ENCODE measurements around the gene CAMK2N1. TPM values are rescaled to one million over a fixed set of nuclear protein-coding genes. Genes with fewer than 3 reads are reported as not detected.

Gene CAMK2N1
- total RNA-seq, 1 donor from 2014 or later: 30.0 TPM

DNA sequence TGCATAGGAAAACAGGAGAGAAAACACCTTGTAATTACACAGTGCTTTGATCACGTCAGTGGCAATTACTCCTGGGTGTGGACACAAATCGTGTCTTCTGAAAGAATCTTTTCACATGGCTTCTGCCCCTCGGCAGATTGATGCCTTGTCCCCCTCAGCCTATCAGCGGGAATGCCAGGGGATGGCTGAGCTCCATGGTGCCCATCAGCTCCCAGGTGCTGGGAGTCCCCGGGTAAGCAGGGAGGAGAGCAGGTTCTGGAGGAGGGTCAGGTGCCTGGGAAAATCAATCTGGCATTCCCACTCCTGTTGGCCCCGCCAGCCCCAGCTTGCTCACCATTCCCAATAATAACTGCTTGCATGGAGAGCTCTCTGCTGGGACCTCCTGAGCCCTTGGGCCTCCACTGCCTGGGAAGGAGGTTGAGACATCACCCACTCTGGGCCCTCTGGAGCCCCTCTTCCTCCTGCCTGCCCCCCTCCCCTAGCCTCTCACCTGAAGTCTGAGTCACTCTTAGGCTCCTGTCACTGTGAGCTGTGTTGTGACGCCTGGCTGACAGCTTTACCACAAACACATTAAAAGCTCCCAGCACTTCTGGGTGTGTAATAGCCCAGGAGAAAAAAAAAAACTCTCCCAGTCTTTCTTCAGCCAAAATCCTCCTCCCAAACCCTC is 4.9 kb downstream of the CAMK2N1 start:
- TF ChIP-seq, protein P1, sequence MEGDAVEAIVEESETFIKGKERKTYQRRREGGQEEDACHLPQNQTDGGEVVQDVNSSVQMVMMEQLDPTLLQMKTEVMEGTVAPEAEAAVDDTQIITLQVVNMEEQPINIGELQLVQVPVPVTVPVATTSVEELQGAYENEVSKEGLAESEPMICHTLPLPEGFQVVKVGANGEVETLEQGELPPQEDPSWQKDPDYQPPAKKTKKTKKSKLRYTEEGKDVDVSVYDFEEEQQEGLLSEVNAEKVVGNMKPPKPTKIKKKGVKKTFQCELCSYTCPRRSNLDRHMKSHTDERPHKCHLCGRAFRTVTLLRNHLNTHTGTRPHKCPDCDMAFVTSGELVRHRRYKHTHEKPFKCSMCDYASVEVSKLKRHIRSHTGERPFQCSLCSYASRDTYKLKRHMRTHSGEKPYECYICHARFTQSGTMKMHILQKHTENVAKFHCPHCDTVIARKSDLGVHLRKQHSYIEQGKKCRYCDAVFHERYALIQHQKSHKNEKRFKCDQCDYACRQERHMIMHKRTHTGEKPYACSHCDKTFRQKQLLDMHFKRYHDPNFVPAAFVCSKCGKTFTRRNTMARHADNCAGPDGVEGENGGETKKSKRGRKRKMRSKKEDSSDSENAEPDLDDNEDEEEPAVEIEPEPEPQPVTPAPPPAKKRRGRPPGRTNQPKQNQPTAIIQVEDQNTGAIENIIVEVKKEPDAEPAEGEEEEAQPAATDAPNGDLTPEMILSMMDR (IDR thresholded peaks at IDR 0.05): no peak
- no peaks in the 10 kb centered on the region for H3K36me3 Mint-ChIP-seq (ENCODE audit: unreplicated experiment)
- no peak overlapping the region for H3K4me3 Mint-ChIP-seq (ENCODE audit: unreplicated experiment)
- no peaks in the 10 kb centered on the region for H3K9me3 Mint-ChIP-seq (ENCODE audit: unreplicated experiment)
- H3K27ac Mint-ChIP-seq (ENCODE audit: unreplicated experiment): no peak overlapping the region
- H3K4me1 Mint-ChIP-seq (ENCODE audit: unreplicated experiment): peaks cover 45% of the 10 kb centered on the region
- no peak for DNase-seq (ENCODE audit: extremely low spot score, unreplicated experiment)
- no peaks in the 10 kb centered on the region for H3K27me3 Mint-ChIP-seq (ENCODE audit: unreplicated experiment)

DNA sequence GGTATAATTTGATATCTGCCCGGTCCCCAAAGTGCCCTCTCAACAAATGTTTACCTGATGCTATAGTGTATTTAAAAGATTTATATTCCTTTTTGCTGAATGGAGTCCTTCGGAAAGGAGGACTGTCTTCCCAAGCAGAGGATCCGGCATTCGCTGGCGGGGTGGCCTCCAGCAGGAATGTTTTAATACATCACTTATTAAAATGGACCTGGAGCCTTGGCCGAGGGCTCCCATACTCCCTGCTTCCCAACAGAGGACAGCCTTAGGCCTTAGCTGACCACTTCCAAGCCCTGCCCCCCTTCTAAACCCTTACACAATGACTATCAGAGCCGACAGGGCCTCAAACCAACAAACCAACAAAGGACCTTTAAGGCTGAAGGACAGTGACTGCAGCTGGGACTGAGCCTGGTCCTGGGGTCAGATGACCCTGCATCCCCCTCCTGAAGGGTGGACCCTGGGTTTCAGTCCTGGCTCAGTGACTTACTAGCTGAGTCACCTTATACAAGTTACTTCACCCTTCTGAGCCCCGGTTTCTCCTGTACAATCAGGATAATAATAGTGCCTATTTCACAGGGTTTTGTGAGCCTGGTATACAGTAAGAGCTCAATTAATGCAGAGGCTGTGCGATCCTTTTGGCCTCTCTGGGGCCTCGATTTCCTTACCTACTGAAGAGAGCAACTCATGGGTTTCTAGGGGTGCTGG is 5.6 kb downstream of the CAMK2N1 start:
- DNase-seq (ENCODE audit: extremely low spot score, unreplicated experiment): no peak
- Mint-ChIP-seq H3K27ac (ENCODE audit: unreplicated experiment) (no peak overlapping the region), H3K4me3 (ENCODE audit: unreplicated experiment) (no peak overlapping the region)

DNA sequence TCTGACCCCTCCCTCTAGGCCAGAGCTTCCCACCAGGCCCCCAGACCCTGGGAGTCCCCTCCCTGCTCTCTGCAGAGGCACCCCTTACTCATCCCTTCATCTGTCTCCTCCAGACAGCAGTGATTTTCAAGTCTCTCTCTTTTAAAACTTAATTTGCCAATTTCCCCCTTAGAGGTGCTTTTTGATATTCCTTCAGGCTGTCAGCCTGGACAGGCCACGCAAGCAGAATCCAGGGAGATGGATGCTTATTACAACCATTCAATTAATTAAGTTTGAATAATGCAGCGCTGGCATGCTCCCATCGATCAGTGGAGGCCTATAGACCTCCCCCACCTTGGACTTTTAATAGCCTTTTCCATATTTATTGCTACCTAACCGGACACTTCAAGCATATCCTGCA is 6.2 kb downstream of the CAMK2N1 start:
- Mint-ChIP-seq H3K9me3 (ENCODE audit: unreplicated experiment) (no peaks in the 10 kb centered on the region), H3K4me3 (ENCODE audit: unreplicated experiment) (no peak overlapping the region), H3K36me3 (ENCODE audit: unreplicated experiment) (no peaks in the 10 kb centered on the region), H3K27me3 (ENCODE audit: unreplicated experiment) (no peaks in the 10 kb centered on the region), H3K27ac (ENCODE audit: unreplicated experiment) (no peak overlapping the region), H3K4me1 (ENCODE audit: unreplicated experiment) (peaks cover 53% of the 10 kb centered on the region)
- no peak for DNase-seq (ENCODE audit: extremely low spot score, unreplicated experiment)
- TF ChIP-seq, protein P1 (IDR thresholded peaks at IDR 0.05): no peak

More for the DNA sequence above, 5.6 kb downstream of the CAMK2N1 start:
- peaks cover 49% of the 10 kb centered on the region for H3K4me1 Mint-ChIP-seq (ENCODE audit: unreplicated experiment)
- TF ChIP-seq, protein P1 (IDR thresholded peaks at IDR 0.05): no peak
- H3K9me3 Mint-ChIP-seq (ENCODE audit: unreplicated experiment): no peaks in the 10 kb centered on the region
- H3K27me3 Mint-ChIP-seq (ENCODE audit: unreplicated experiment): no peaks in the 10 kb centered on the region
- no peaks in the 10 kb centered on the region for H3K36me3 Mint-ChIP-seq (ENCODE audit: unreplicated experiment)

DNA sequence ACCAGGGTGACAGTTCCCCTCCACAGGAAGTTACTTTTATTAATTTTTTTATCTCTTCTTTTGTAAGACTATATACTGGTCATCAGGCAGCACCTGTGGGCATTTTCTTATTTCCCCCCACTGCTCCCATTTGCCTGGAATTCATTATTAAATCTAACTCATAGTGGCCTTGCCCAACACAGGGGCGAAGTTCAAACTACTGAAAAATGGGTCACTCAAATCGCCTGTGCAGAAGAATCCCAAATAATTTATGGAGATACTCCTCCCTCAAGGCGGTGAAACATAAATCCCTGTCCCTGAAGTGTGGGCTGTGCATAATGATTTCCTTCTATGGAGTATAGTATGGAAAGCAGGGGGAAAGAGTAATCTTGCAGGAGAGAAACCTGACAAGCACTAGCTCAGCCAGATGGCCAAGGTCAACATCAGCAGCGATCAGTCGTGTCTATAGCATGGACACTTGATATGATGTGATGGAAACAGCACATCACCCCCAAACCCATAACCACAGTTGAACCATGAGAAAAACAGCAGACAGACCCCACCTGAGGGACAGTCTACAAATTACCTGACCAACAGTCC is 7.9 kb downstream of the CAMK2N1 start:
- TF ChIP-seq, protein P1 (IDR thresholded peaks at IDR 0.05): no peak
- Mint-ChIP-seq H3K27me3 (ENCODE audit: unreplicated experiment) (peaks cover 2% of the 10 kb centered on the region), H3K9me3 (ENCODE audit: unreplicated experiment) (no peaks in the 10 kb centered on the region), H3K4me1 (ENCODE audit: unreplicated experiment) (peaks cover 49% of the 10 kb centered on the region), H3K27ac (ENCODE audit: unreplicated experiment) (no peak overlapping the region), H3K36me3 (ENCODE audit: unreplicated experiment) (no peaks in the 10 kb centered on the region), H3K4me3 (ENCODE audit: unreplicated experiment) (no peak overlapping the region)
- DNase-seq (ENCODE audit: extremely low spot score, unreplicated experiment): no peak
